Tibial artery (tissue), 4 donors: Measurements from ENCODE around the gene GLDC.
A peak's percentile ranks its signal among the peaks of the same experiment; 100 is the strongest.
"Not testable (repeated sequence)": the region's sequence is repeated elsewhere in the genome, so short reads cannot be mapped to it uniquely, and the experiment has no call there.

ENCODE experiments used
- DNase-seq, 2 donors: peaks; one replicate each; pipeline ENCODE4 v3.0.0-alpha.2; 2019
- H3K27ac ChIP-seq, 2 donors: fragments of 200-600 bp; sonication (generic) in 1 of 2; 1 replicate in 1 of 2; 2 replicates in 1 of 2; pipeline ENCODE4 v1.5.1; 2018 to 2019; ENCODE audit warnings: mild to moderate bottlenecking in 1 of 2
- H3K27me3 ChIP-seq, 2 donors: fragments of 200-600 bp; sonication (generic) in 1 of 2; one replicate each; pipeline versions ENCODE4 v1.5.1 to v1.6.0; 2016 to 2019
- H3K36me3 ChIP-seq, 3 donors: fragments of 200-600 bp; sonication (generic) in 2 of 3; one replicate each; pipeline ENCODE4 v1.5.1; 2016 to 2019; ENCODE audit warnings: mild to moderate bottlenecking in 2 of 3
- H3K4me1 ChIP-seq, 4 donors: fragments of 200-600 bp; sonication (generic) in 2 of 4; 1 replicate in 3 of 4; 2 replicates in 1 of 4; pipeline ENCODE4 v1.5.1; 2016 to 2019
- H3K4me3 ChIP-seq, 2 donors: fragments of 200-600 bp; sonication (generic) in 1 of 2; 1 replicate in 1 of 2; 2 replicates in 1 of 2; pipeline ENCODE4 v1.5.1; 2018 to 2019; ENCODE audit warnings: mild to moderate bottlenecking in 2 of 2
- H3K9me3 ChIP-seq, 3 donors: fragments of 200-600 bp; sonication (generic) in 1 of 3; one replicate each; pipeline ENCODE4 v1.5.1; 2016 to 2019
- intact Hi-C: fragments of 100-400 bp; cut with DNase I; formaldehyde crosslinking; loops from one replicate; pipeline ENCODE4 v1.15.0; 2023; ENCODE audit warnings: low total_unique reads
- TF ChIP-seq, protein P1 (sequence below), 2 experiments: fragments of 200-600 bp in 1 of 2; fragments of 450-650 bp in 1 of 2; IDR thresholded peaks; one replicate each; pipeline ENCODE4 v1.5.1; 2017 to 2019; ENCODE audit warnings: antibody characterized with exemption in 2 of 2, mild to moderate bottlenecking in 1 of 2, moderate library complexity in 1 of 2

The GLDC gene

DNA sequence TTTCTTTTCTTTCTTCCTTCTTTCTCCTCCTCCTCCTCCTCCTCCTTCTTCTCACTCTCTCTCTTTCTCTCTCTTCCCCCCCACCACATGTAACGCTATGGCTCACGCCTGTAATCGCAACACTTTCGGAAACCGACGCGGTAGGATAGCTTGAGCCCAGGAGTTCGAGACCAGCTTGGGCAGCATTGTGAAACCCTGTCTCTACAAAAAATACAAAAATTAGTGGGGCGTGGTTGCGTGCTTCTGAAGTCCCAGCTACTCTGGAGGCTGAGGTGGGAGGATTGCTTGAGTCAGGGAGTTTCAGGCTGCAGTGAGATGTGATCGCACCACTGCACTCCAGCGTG, 736 bp upstream of the GLDC start:
- TF ChIP-seq, protein P1, sequence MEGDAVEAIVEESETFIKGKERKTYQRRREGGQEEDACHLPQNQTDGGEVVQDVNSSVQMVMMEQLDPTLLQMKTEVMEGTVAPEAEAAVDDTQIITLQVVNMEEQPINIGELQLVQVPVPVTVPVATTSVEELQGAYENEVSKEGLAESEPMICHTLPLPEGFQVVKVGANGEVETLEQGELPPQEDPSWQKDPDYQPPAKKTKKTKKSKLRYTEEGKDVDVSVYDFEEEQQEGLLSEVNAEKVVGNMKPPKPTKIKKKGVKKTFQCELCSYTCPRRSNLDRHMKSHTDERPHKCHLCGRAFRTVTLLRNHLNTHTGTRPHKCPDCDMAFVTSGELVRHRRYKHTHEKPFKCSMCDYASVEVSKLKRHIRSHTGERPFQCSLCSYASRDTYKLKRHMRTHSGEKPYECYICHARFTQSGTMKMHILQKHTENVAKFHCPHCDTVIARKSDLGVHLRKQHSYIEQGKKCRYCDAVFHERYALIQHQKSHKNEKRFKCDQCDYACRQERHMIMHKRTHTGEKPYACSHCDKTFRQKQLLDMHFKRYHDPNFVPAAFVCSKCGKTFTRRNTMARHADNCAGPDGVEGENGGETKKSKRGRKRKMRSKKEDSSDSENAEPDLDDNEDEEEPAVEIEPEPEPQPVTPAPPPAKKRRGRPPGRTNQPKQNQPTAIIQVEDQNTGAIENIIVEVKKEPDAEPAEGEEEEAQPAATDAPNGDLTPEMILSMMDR (IDR thresholded peaks at IDR 0.05) = no peak
- Histone ChIP-seq H3K4me1 (peaks cover 0 to 23% (median 15%) of the 10 kb centered on the region in 4 donors), H3K4me3 (peak overlapping the region; percentile 43 to 52), H3K27me3 (peaks cover 0 to 43% of the 10 kb centered on the region in 2 donors), H3K36me3 (no peaks in the 10 kb centered on the region), H3K27ac (no peak overlapping the region), H3K9me3 (no peaks in the 10 kb centered on the region)
- no peak for DNase-seq
- intact Hi-C loops = no loop called here

DNA sequence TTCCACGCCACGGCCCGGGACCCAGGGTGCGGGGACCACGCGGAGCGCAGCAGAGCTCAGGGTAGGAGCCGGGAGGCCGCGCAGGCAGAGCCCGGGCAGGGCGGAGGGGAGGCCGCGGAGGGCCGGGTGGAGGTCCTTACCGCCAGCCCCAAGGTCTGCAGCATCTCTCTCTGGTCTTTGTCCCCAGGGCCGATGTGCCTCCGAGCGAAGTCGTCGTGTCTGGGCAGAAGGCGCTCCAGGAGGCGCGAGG, 499 bp downstream of the GLDC start:
- H3K27ac ChIP-seq, DNase-seq, intact Hi-C loops, H3K9me3 ChIP-seq, H3K36me3 ChIP-seq: not testable (repeated sequence)
- peaks cover 0 to 46% of the 10 kb centered on the region in 2 donors for H3K27me3 ChIP-seq
- peaks cover 0 to 23% (median 15%) of the 10 kb centered on the region in 4 donors for H3K4me1 ChIP-seq
- peak overlapping the region; percentile 43 to 52 for H3K4me3 ChIP-seq

DNA sequence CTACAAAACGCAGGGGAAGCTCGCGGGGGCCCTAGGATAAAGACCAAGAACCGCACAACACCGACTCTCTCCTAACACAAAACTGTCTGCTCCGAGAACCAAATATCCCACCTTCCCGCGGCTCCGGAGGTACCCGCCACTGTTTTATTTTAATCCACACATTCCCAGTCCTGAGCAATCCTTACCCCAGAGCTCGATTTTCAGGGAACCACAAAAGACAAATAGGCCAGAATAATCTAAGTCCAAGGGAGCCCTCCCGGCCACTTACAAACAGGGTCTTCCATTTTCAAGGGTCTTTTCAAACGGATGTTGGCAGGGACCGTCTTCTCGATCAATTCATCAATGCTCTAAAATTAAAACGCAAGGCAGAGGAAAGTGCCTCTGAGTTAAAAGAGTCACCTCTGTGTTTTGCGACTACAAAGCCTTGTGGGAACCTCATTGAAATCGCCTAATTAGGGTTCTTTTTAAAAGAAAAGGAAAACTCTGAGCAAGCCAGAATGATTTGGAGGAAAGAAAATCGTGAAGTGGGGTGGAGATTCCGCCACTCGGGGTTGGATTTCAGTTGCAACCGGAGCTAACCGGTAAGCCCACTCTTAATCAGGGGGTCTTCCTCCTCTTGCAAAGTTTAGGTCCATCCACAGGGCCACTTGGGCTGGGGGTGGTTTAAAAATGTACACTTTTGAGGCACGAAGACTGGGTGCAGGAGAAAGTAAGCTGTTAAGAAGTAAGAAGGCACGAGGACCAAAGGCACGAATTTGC, 1.0 kb downstream of the GLDC start:
- H3K36me3 ChIP-seq = no peaks in the 10 kb centered on the region
- peaks cover 0 to 46% of the 10 kb centered on the region in 2 donors for H3K27me3 ChIP-seq
- H3K27ac ChIP-seq = no peak overlapping the region
- DNase-seq = no peak
- TF ChIP-seq, protein P1 (IDR thresholded peaks at IDR 0.05) = no peak
- intact Hi-C loops = no loop called here
- peak overlapping the region; percentile 43 to 52 for H3K4me3 ChIP-seq
- H3K9me3 ChIP-seq = no peaks in the 10 kb centered on the region
- peaks cover 0 to 23% (median 15%) of the 10 kb centered on the region in 4 donors for H3K4me1 ChIP-seq

DNA sequence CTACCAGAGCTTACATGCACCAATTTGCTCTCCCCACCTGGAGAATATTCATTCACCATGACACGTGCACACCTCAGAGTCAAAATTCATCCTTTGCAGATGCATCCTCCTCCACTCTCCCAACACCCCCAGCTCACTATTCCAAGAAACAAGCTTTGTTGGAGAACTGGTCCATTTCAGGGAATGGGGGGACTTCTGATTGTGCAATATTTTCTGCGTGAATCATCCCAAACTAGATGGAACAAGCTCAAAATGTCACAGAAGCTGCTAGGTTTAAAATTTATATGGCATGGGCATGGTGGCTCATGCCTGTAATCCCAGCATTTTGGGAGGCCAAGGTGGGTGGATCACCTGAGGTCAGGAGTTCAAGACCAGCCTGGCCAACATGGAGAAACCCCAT, 3.6 kb downstream of the GLDC start:
- TF ChIP-seq, protein P1 (IDR thresholded peaks at IDR 0.05) = no peak
- no peak overlapping the region for H3K27ac ChIP-seq
- no peak for DNase-seq
- intact Hi-C loops = no loop called here
- no peaks in the 10 kb centered on the region for H3K9me3 ChIP-seq
- H3K4me1 ChIP-seq = peaks cover 0 to 23% (median 15%) of the 10 kb centered on the region in 4 donors
- peaks cover 0 to 41% of the 10 kb centered on the region in 2 donors for H3K27me3 ChIP-seq
- H3K4me3 ChIP-seq = no peak overlapping the region
- H3K36me3 ChIP-seq = no peaks in the 10 kb centered on the region

DNA sequence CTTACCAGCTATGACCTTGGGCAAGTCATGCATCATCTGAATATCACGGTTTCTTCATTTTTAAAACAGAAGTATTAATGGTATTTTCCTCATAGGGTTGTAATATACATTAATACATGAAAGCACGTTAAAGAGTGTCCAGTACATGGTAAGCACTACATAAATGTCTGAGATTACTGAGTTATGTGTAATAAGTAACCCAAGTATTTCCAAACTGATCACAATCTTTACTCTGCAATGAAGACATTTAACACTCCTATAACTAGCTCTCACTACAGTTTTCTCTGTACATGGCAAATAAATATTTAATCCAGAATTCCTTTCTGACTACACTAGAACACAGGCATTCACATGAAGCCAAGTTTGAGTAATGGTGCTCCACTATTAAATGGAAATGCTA, 4.0 kb downstream of the GLDC start:
- intact Hi-C loops = no loop called here
- Histone ChIP-seq H3K9me3 (no peaks in the 10 kb centered on the region), H3K27ac (no peak overlapping the region)

DNA sequence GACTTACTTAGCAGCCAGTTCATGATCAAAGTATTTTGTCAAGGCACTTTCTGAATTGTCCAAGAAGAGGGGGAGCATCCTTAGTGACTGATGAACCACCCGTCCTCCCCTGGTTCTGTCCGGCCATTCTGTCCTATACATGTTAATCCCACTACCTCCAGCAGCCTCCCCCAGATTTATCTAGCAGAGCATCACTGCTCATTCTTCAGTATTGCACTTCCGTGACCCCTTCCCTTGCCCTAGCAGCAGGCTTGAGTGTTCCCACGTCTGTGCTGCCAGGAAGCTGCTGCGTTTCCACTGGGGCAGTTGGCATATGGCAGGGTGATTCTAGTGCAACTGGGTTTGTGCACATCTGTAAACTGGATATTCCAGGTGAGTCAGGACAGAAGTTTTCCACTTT, 4.5 kb downstream of the GLDC start:
- no peak for DNase-seq
- Histone ChIP-seq H3K27me3 (peaks cover 0 to 32% of the 10 kb centered on the region in 2 donors), H3K4me1 (peaks cover 0 to 20% (median 15%) of the 10 kb centered on the region in 4 donors), H3K9me3 (no peaks in the 10 kb centered on the region), H3K4me3 (no peak overlapping the region), H3K36me3 (no peaks in the 10 kb centered on the region), H3K27ac (no peak overlapping the region)
- TF ChIP-seq, protein P1 (IDR thresholded peaks at IDR 0.05) = no peak
- intact Hi-C loops = no loop called here

More for the DNA sequence above, 4.0 kb downstream of the GLDC start:
- TF ChIP-seq, protein P1 (IDR thresholded peaks at IDR 0.05) = no peak
- peaks cover 0 to 37% of the 10 kb centered on the region in 2 donors for H3K27me3 ChIP-seq
- H3K36me3 ChIP-seq = no peaks in the 10 kb centered on the region
- peaks cover 0 to 23% (median 15%) of the 10 kb centered on the region in 4 donors for H3K4me1 ChIP-seq
- H3K4me3 ChIP-seq = no peak overlapping the region
- no peak for DNase-seq
